ENCODE results near the gene P2RX3. TPM values are rescaled to one million over a fixed set of nuclear protein-coding genes. Genes with fewer than 3 reads are reported as not detected.

The P2RX3 gene
- total RNA-seq, 4 donors from 2014 or later = not detected

DNA sequence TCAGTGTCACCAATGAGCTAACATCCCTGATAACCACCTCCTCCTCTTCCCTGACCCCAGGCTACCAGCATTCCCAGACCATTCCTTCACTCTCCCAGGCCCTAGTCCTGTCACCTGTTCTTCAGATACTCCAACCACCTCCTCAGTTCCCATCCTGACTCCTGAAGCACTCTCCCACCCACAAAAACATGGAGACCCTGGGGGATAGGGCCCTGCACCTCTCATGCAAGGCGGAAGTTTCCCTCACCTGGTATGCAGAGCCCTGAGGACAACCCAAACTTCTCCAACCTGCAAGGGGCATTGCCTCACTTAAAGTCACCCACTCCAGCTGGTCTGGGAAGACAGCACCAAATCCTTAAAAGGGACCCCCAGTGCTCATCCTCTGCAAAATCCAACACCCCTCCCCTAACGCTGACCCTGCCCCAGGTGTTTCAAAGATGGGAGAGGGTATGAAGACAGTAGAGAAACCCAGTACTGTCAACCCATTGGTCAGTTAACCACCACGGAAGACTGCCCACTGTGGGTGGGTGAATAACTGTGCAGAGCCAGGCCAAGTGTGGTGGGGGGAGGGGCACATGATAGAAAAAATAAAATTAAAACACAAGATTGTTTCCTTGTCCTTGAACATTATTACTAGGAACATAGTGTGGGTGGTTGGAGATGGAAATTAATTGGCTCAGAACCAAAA, 14.8 kb upstream of the P2RX3 start:
- H3K36me3 ChIP-seq = peaks cover 0 to 32% of the 10 kb centered on the region in 2 donors

GRCh38 chr11:57323855-57324153, 14.3 kb upstream of the P2RX3 start:
- intact Hi-C loops (cut with DNase I; ENCODE audit: low total_unique reads) (loop anchor here (2.0 to 10.0 kb wide), 2 partner anchors 421 to 1255 kb away; partner anchors contain the start of genes SELENOH and ZFP91), in situ Hi-C loops (cut with MboI; ENCODE audit: low sequenced_read_pairs in 4 of 4) (loop anchor here in 1 of 4 donors (10.0 kb wide), 1 partner anchor 171 kb away; no protein-coding TSS in a partner anchor)
- ATAC-seq (no peak), DNase-seq (no peak)
- Histone ChIP-seq H3K27me3 (no peaks in the 10 kb centered on the region), H3K4me1 (peaks cover 47 to 64% of the 10 kb centered on the region in 2 donors), H3K36me3 (peaks cover 0 to 37% of the 10 kb centered on the region in 2 donors), H3K4me3 (peak overlapping the region; percentile 82 to 95 (median 90)), H3K9me3 (no peaks in the 10 kb centered on the region), H3K27ac (peak overlapping the region; percentile 95 to 99 (median 97))
- TF ChIP-seq CTCF (IDR thresholded peaks at IDR 0.05 in 4 of 5, conservative IDR thresholded peaks at IDR 0.05 in 1 of 5) (no peak), POLR2A (IDR thresholded peaks at IDR 0.05) (no peak)

More for the DNA sequence above, 14.8 kb upstream of the P2RX3 start:
- Histone ChIP-seq H3K27ac (peak overlapping the region; percentile 95 to 99 (median 97)), H3K9me3 (no peaks in the 10 kb centered on the region), H3K4me3 (peak overlapping the region; percentile 82 to 95 (median 90)), H3K4me1 (peaks cover 52 to 69% of the 10 kb centered on the region in 2 donors), H3K27me3 (no peaks in the 10 kb centered on the region)
- no peak for DNase-seq
- TF ChIP-seq CTCF (IDR thresholded peaks at IDR 0.05 in 4 of 5, conservative IDR thresholded peaks at IDR 0.05 in 1 of 5) (no peak), POLR2A (IDR thresholded peaks at IDR 0.05) (no peak)
- in situ Hi-C loops (cut with MboI; ENCODE audit: low sequenced_read_pairs in 4 of 4) (loop anchor here in 1 of 4 donors (10.0 kb wide), 1 partner anchor 171 kb away; no protein-coding TSS in a partner anchor), intact Hi-C loops (cut with DNase I; ENCODE audit: low total_unique reads) (loop anchor here (10.0 kb wide), 1 partner anchor 421 kb away; the partner anchor contains the start of gene SELENOH)
- no peak for ATAC-seq

- peak overlapping the region; percentile 82 to 95 (median 90) for H3K4me3 ChIP-seq
- in situ Hi-C loops (cut with MboI; ENCODE audit: low sequenced_read_pairs in 4 of 4) = loop anchor here in 1 of 4 donors (10.0 kb wide), 1 partner anchor 170 kb away; no protein-coding TSS in a partner anchor
- H3K36me3 ChIP-seq = peaks cover 0 to 41% of the 10 kb centered on the region in 2 donors
- DNase-seq = peak in 1 of 2 donors; percentile 42
- intact Hi-C loops (cut with DNase I; ENCODE audit: low total_unique reads) = loop anchor here (2.0 to 10.0 kb wide), 2 partner anchors 420 to 1254 kb away; partner anchors contain the start of genes SELENOH and ZFP91
- no peaks in the 10 kb centered on the region for H3K9me3 ChIP-seq
- no peak for TF ChIP-seq CTCF (IDR thresholded peaks at IDR 0.05 in 4 of 5, conservative IDR thresholded peaks at IDR 0.05 in 1 of 5)
- no peak for TF ChIP-seq POLR2A (IDR thresholded peaks at IDR 0.05)
- H3K4me1 ChIP-seq = peaks cover 42 to 60% of the 10 kb centered on the region in 2 donors
- no peak for ATAC-seq
- no peaks in the 10 kb centered on the region for H3K27me3 ChIP-seq
- H3K27ac ChIP-seq = peak overlapping the region; percentile 95 to 99 (median 97)
These were observed 13.8 kb upstream of the P2RX3 start for GRCh38 chr11:57324154-57324885.

DNA sequence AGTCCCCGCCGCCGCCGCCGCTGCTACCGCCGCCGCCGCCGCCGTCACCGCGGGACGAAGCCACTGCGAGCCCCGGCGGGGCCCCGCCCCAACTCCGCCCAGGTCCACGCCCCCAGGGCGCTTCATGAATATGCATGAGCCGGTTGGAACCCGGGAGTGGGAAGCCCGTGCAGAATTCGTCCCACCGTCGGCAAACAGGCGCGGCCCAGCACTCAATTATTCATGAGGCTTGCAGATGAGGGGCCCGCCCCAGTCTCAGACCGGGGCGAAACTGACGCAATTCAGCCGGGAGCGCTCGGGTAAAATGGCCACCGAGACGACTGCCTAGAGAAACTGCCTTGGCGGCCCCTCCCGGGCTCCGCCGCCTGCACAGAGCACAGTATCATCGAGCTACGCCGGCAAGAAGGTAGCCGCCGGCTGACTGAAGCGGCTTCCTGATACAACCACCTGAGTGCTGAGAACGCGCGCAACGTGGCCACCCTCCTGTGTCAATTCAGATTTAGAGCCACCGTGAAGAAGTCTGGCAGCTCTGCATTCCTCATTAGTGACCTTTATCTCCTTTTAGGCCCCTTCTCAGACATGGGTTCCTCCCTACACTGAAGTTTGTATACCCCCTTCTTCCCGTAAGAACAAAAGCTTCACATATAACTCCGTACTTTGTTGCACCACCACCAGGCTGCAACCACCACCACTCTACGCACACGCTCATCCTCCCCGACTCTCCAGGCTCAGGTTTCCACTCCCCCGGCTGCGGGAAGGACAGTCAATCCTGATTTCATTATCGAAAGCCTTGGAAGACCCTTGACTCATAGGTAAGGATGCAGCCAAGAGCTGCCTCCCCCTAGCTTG, 13.0 kb upstream of the P2RX3 start, which contains the start of gene TNKS1BP1:
TSS of gene TNKS1BP1 (minus strand) at position 67 of the 849 bp plus-strand sequence. CDS start 3,067 bp downstream, outside the sequence.
- no peak for TF ChIP-seq CTCF (IDR thresholded peaks at IDR 0.05 in 4 of 5, conservative IDR thresholded peaks at IDR 0.05 in 1 of 5)
- TF ChIP-seq POLR2A (IDR thresholded peaks at IDR 0.05) = peak; percentile 90 to 95
- intact Hi-C loops (cut with DNase I; ENCODE audit: low total_unique reads) (loop anchor here (1.0 to 10.0 kb wide), 5 partner anchors 14 to 1254 kb away; partner anchors contain the start of genes SELENOH, TIMM10, ZDHHC5 and ZFP91), in situ Hi-C loops (cut with MboI; ENCODE audit: low sequenced_read_pairs in 4 of 4) (loop anchor here in 3 of 4 donors (10.0 to 25.0 kb wide), 5 partner anchors 88 to 437 kb away; partner anchors contain the start of genes APLNR (in 1 of the 3), BTBD18 (in 1 of the 3), CTNND1 (in 1 of the 3) and YPEL4 (in 1 of the 3))
- Histone ChIP-seq H3K36me3 (peaks cover 0 to 45% of the 10 kb centered on the region in 2 donors), H3K27ac (peak within 1 kb of the TSS; percentile 95 to 99 (median 97)), H3K9me3 (no peaks in the 10 kb centered on the region), H3K4me1 (peaks cover 40 to 58% of the 10 kb centered on the region in 2 donors), H3K27me3 (no peaks in the 10 kb centered on the region), H3K4me3 (peak within 1 kb of the TSS; percentile 82 to 95 (median 90))
- DNase-seq (peak; percentile 99), ATAC-seq (peak; percentile 74 to 77)

Measured in gastrocnemius medialis (tissue), 4 donors.